HEK293 (cell line): ENCODE results near the gene UMOD.

Experiments used
- CTCF ChIA-PET: fragments of 350-600 bp; formaldehyde crosslinking; extraction: SDS; loops from one replicate; lab custom pipeline; 2021; ENCODE audit warnings: antibody characterized with exemption; lab: Yijun Ruan, JAX
- POLR2A ChIA-PET: fragments of 300-600 bp; formaldehyde crosslinking; extraction: SDS; loops from one replicate; lab custom pipeline; 2020; ENCODE audit warnings: antibody characterized with exemption, inconsistent platforms; lab: Yijun Ruan, JAX
- H3K27ac ChIP-seq: fragments of 200-500 bp; sonication (Bioruptor generic); 2 replicates; pipeline ENCODE4 v1.5.1; 2014; ENCODE audit warnings: low read depth, low read length, control low read depth, inconsistent platforms; ENCODE audit errors: extremely low read depth
- H3K36me3 ChIP-seq, 2 experiments: fragments of 200-500 bp in 1 of 2; sonication (Bioruptor generic) in 1 of 2; 1 replicate in 1 of 2; 2 replicates in 1 of 2; pipeline ENCODE4 v1.5.1; 2014 to 2017; ENCODE audit warnings: inconsistent platforms in 2 of 2, low read length in 2 of 2; ENCODE audit not compliant: control insufficient read depth in 2 of 2, insufficient read depth in 1 of 2
- H3K4me1 ChIP-seq: fragments of 200-500 bp; sonication (Bioruptor generic); 2 replicates; pipeline ENCODE4 v1.5.1; 2014; ENCODE audit warnings: mild to moderate bottlenecking, low read length, inconsistent platforms; ENCODE audit not compliant: control insufficient read depth, insufficient read depth
- H3K4me3 ChIP-seq: 2 replicates; pipeline ENCODE4 v1.5.1; 2011; ENCODE audit warnings: low read depth, mild to moderate bottlenecking, control low read depth, low read length, moderate library complexity
- H3K9me3 ChIP-seq: fragments of 200-500 bp; sonication (Bioruptor generic); 2 replicates; pipeline ENCODE4 v1.5.1; 2014; ENCODE audit warnings: low read depth, low read length, inconsistent platforms; ENCODE audit not compliant: control insufficient read depth, insufficient read depth
- BCL11A ChIP-seq: fragments of 450-650 bp; formaldehyde crosslinking; IDR thresholded peaks from 2 replicates; pipeline ENCODE4 v1.5.1; 2016; ENCODE audit warnings: low read depth, missing biosample characterization, missing genetic modification characterization
- ELK4 ChIP-seq: IDR thresholded peaks from 2 replicates; pipeline ENCODE4 v1.6.1; 2011; ENCODE audit warnings: mild to moderate bottlenecking, low read depth, low read length, borderline replicate concordance
- KLF16 ChIP-seq: fragments of 450-650 bp; formaldehyde crosslinking; IDR thresholded peaks from 2 replicates; pipeline ENCODE4 v1.5.1; 2017; ENCODE audit warnings: missing biosample characterization, missing genetic modification characterization
- OSR2 ChIP-seq: fragments of 450-650 bp; formaldehyde crosslinking; IDR thresholded peaks from 2 replicates; pipeline ENCODE4 v1.5.1; 2016; ENCODE audit warnings: missing biosample characterization, missing genetic modification characterization
- OVOL3 ChIP-seq: fragments of 450-650 bp; formaldehyde crosslinking; IDR thresholded peaks from 2 replicates; pipeline ENCODE4 v1.5.1; 2016; ENCODE audit warnings: missing biosample characterization, missing genetic modification characterization
- RBAK ChIP-seq: fragments of 450-650 bp; formaldehyde crosslinking; IDR thresholded peaks from 2 replicates; pipeline ENCODE4 v1.5.1; 2016; ENCODE audit warnings: missing biosample characterization, missing genetic modification characterization
- TCF7L2 ChIP-seq: IDR thresholded peaks from 2 replicates; pipeline ENCODE4 v1.6.1; 2011; ENCODE audit warnings: low read depth, mild to moderate bottlenecking, inconsistent platforms, low read length, moderate library complexity, borderline replicate concordance
- YY1 ChIP-seq: fragments of 450-650 bp; formaldehyde crosslinking; IDR thresholded peaks from 2 replicates; pipeline ENCODE4 v1.5.1; 2018; ENCODE audit warnings: missing biosample characterization, missing genetic modification characterization
- ZBTB48 ChIP-seq: fragments of 450-650 bp; formaldehyde crosslinking; IDR thresholded peaks from 2 replicates; pipeline ENCODE4 v1.5.1; 2016; ENCODE audit warnings: missing biosample characterization, missing genetic modification characterization
- ZBTB7A ChIP-seq: fragments of 450-650 bp; formaldehyde crosslinking; IDR thresholded peaks from 2 replicates; pipeline ENCODE4 v1.5.1; 2016; ENCODE audit warnings: low read depth, missing biosample characterization, missing genetic modification characterization
- ZEB2 ChIP-seq: fragments of 450-650 bp; formaldehyde crosslinking; IDR thresholded peaks from 2 replicates; pipeline ENCODE4 v1.5.1; 2016; ENCODE audit warnings: missing biosample characterization, missing genetic modification characterization
- ZNF155 ChIP-seq: fragments of 450-650 bp; formaldehyde crosslinking; IDR thresholded peaks from 2 replicates; pipeline ENCODE4 v1.5.1; 2016; ENCODE audit warnings: missing biosample characterization, missing genetic modification characterization
- ZNF202 ChIP-seq: fragments of 450-650 bp; formaldehyde crosslinking; IDR thresholded peaks from 2 replicates; pipeline ENCODE4 v1.5.1; 2016; ENCODE audit warnings: missing biosample characterization, missing genetic modification characterization, borderline replicate concordance
- ZNF23 ChIP-seq: fragments of 450-650 bp; formaldehyde crosslinking; IDR thresholded peaks from 2 replicates; pipeline ENCODE4 v1.5.1; 2016; ENCODE audit warnings: missing biosample characterization, missing genetic modification characterization, borderline replicate concordance
- ZNF248 ChIP-seq: fragments of 450-650 bp; formaldehyde crosslinking; IDR thresholded peaks from 2 replicates; pipeline ENCODE4 v1.5.1; 2017; ENCODE audit warnings: missing biosample characterization, missing genetic modification characterization
- ZNF335 ChIP-seq: fragments of 450-650 bp; formaldehyde crosslinking; conservative IDR thresholded peaks from 2 replicates; pipeline ENCODE4 v1.5.1; 2016; ENCODE audit warnings: missing biosample characterization, missing genetic modification characterization
- ZNF350 ChIP-seq: fragments of 450-650 bp; formaldehyde crosslinking; IDR thresholded peaks from 2 replicates; pipeline ENCODE4 v1.5.0; 2017; ENCODE audit warnings: missing biosample characterization, mild to moderate bottlenecking, missing genetic modification characterization
- ZNF366 ChIP-seq: fragments of 450-650 bp; formaldehyde crosslinking; conservative IDR thresholded peaks from 2 replicates; pipeline ENCODE4 v1.5.1; 2016; ENCODE audit warnings: missing biosample characterization, missing genetic modification characterization
- ZNF544 ChIP-seq: fragments of 450-650 bp; formaldehyde crosslinking; IDR thresholded peaks from 2 replicates; pipeline ENCODE4 v1.5.0; 2017; ENCODE audit warnings: missing biosample characterization, missing genetic modification characterization
- ZNF558 ChIP-seq: fragments of 450-650 bp; formaldehyde crosslinking; IDR thresholded peaks from 2 replicates; pipeline ENCODE4 v1.5.1; 2016; ENCODE audit warnings: missing biosample characterization, missing genetic modification characterization
- ZNF654 ChIP-seq: fragments of 450-650 bp; formaldehyde crosslinking; IDR thresholded peaks from 2 replicates; pipeline ENCODE4 v1.5.1; 2016; ENCODE audit warnings: low read depth, missing biosample characterization, missing genetic modification characterization
- ZNF660 ChIP-seq: fragments of 450-650 bp; IDR thresholded peaks from 2 replicates; pipeline ENCODE4 v1.5.1; 2018; ENCODE audit warnings: missing biosample characterization, mild to moderate bottlenecking, missing genetic modification characterization
- ZNF768 ChIP-seq: fragments of 450-650 bp; formaldehyde crosslinking; IDR thresholded peaks from 2 replicates; pipeline ENCODE4 v1.5.1; 2018; ENCODE audit warnings: missing biosample characterization, mild to moderate bottlenecking, missing genetic modification characterization

UMOD gene

GRCh38 chr16:20359997-20360396 lies 7.5 kb upstream of the UMOD start:
- no peak overlapping the region for H3K27ac ChIP-seq
- H3K4me1 ChIP-seq: no peaks in the 10 kb centered on the region
- H3K9me3 ChIP-seq: no peaks in the 10 kb centered on the region
- H3K4me3 ChIP-seq: no peak overlapping the region
- TF ChIP-seq ZNF155 (tag by site-specific recombination): no peak
- no peaks in the 10 kb centered on the region for H3K36me3 ChIP-seq
- ChIA-PET POLR2A (no interaction called here), CTCF (interaction anchor here (0.6 to 2.3 kb wide), 8 partner anchors 9 to 778 kb away, joined by 3 to 21 read pairs (median 4); no protein-coding TSS in a partner anchor)

- ChIA-PET CTCF (no interaction called here), POLR2A (no interaction called here)
- H3K36me3 ChIP-seq: no peaks in the 10 kb centered on the region
- H3K27ac ChIP-seq: no peak overlapping the region
- no peaks in the 10 kb centered on the region for H3K9me3 ChIP-seq
- no peak for TF ChIP-seq RBAK (tag by site-specific recombination)
- no peak for TF ChIP-seq ZNF660 (tag by site-specific recombination)
- TF ChIP-seq YY1 (tag by site-specific recombination): no peak
- TF ChIP-seq ZEB2: no peak
- H3K4me3 ChIP-seq: no peak overlapping the region
- H3K4me1 ChIP-seq: no peaks in the 10 kb centered on the region
Observed at GRCh38 chr16:20355114-20355782, 2.7 kb upstream of the UMOD start.

GRCh38 chr16:20353379-20353778 lies 864 bp upstream of the UMOD start:
- Histone ChIP-seq H3K4me1 (no peaks in the 10 kb centered on the region), H3K36me3 (no peaks in the 10 kb centered on the region), H3K27ac (no peak overlapping the region), H3K4me3 (no peak overlapping the region), H3K9me3 (no peaks in the 10 kb centered on the region)
- ChIA-PET CTCF (no interaction called here), POLR2A (no interaction called here)
- TF ChIP-seq ZNF366 (no peak), ZNF350 (tag by site-specific recombination) (no peak), ZNF23 (tag by site-specific recombination) (no peak), ZNF335 (tag by site-specific recombination) (no peak), TCF7L2 (no peak), OVOL3 (no peak), ELK4 (no peak), ZNF654 (tag by site-specific recombination) (no peak), ZNF768 (no peak), OSR2 (no peak), BCL11A (no peak), KLF16 (no peak), ZNF248 (tag by site-specific recombination) (no peak), RBAK (tag by site-specific recombination) (no peak), ZNF544 (tag by site-specific recombination) (no peak), ZNF558 (tag by site-specific recombination) (no peak), ZNF202 (no peak), ZBTB7A (no peak), ZBTB48 (tag by site-specific recombination) (no peak)
